ENCODE measurements around the gene PBX2. TPM values are rescaled to one million over a fixed set of nuclear protein-coding genes. Genes with fewer than 3 reads are reported as not detected.

Gene PBX2
- total RNA-seq (2014; rRNA removed; shearing (Covaris generic)): 25.4 and 27.6 TPM in 2 replicates
- 2.6 and 3.1 TPM in 2 replicates for polyA plus RNA-seq (2016; fragmentation: Nextera tagmentation; extraction: Ambion mirVana)

GRCh38 chr6:32190054-32190851 lies at the start of gene PBX2:
PBX2 (minus strand) TSS chr6:32190202; CDS start chr6:32189915, 287 bp downstream.
- peaks cover 5% of the 10 kb centered on the region; the same call in 1 of the 2 replicates for H3K36me3 ChIP-seq (ENCODE audit: low read depth)
- H3K27ac ChIP-seq: peak within 1 kb of the TSS; percentile 77
- H3K9me2 ChIP-seq (ENCODE audit: insufficient read depth): no peaks in the 10 kb centered on the region
- H2AFZ ChIP-seq: peak within 1 kb of the TSS; percentile 73
- peaks cover 25% of the 10 kb centered on the region for H3K4me1 ChIP-seq (ENCODE audit: insufficient read depth)
- peak within 1 kb of the TSS; percentile 96 for H3K4me3 ChIP-seq
- peaks cover 42% of the 10 kb centered on the region for H3K79me2 ChIP-seq (ENCODE audit: insufficient read depth)
- peak within 1 kb of the TSS; percentile 96 for H3K9ac ChIP-seq
- peaks cover 33% of the 10 kb centered on the region for H3F3A ChIP-seq (ENCODE audit: insufficient read depth)
- H3K27me3 ChIP-seq (replicated peaks; ENCODE audit: insufficient read depth): no peaks in the 10 kb centered on the region
- DNase-seq: peak; percentile 87
- no peaks in the 10 kb centered on the region for H4K20me1 ChIP-seq (ENCODE audit: insufficient read depth)
- H3K4me2 ChIP-seq (ENCODE audit: unreplicated experiment): peak within 1 kb of the TSS; percentile 94
- H3K9me3 ChIP-seq (ENCODE audit: low read depth): no peaks in the 10 kb centered on the region
- TF ChIP-seq EZH2phosphoT487 (IDR thresholded peaks at IDR 0.05; ENCODE audit: insufficient read depth, low read depth) (no peak), EZH2 (IDR thresholded peaks at IDR 0.05; ENCODE audit: insufficient read depth, poor library complexity, severe bottlenecking) (no peak)
- WGBS, 2 experiments (ENCODE audit: low coverage in 1 of 2, low lambda C conversion rate in 2 of 2, missing lambda C conversion rate in 2 of 2): 2% methylated on average over 11 to 23 of the region's 23 CpGs
- in situ Hi-C loops (cut with MboI): no loop called here

GRCh38 chr6:32239462-32239861 lies 49.5 kb upstream of the PBX2 start:
- H3K79me2 ChIP-seq (ENCODE audit: insufficient read depth): no peaks in the 10 kb centered on the region
- H3K4me1 ChIP-seq (ENCODE audit: insufficient read depth): peaks cover 3% of the 10 kb centered on the region; the same call in 1 of the 2 replicates
- H3K4me2 ChIP-seq (ENCODE audit: unreplicated experiment): no peak overlapping the region
- H3K9ac ChIP-seq: no peak overlapping the region
- in situ Hi-C loops (cut with MboI): loop anchor here (25.0 kb wide), 1 partner anchor 173 kb away; the partner anchor contains the start of gene BTNL2
- TF ChIP-seq EZH2 (IDR thresholded peaks at IDR 0.05; ENCODE audit: insufficient read depth, poor library complexity, severe bottlenecking) (no peak), EZH2phosphoT487 (IDR thresholded peaks at IDR 0.05; ENCODE audit: insufficient read depth, low read depth) (no peak)
- H3K9me3 ChIP-seq (ENCODE audit: low read depth): no peaks in the 10 kb centered on the region
- no peak overlapping the region for H3K27ac ChIP-seq
- no peak for DNase-seq
- H3F3A ChIP-seq (ENCODE audit: insufficient read depth): no peaks in the 10 kb centered on the region
- H2AFZ ChIP-seq: no peak overlapping the region
- H3K4me3 ChIP-seq: no peak overlapping the region
- no peaks in the 10 kb centered on the region for H4K20me1 ChIP-seq (ENCODE audit: insufficient read depth)
- H3K9me2 ChIP-seq (ENCODE audit: insufficient read depth): no peaks in the 10 kb centered on the region
- H3K27me3 ChIP-seq (replicated peaks; ENCODE audit: insufficient read depth): no peaks in the 10 kb centered on the region
- WGBS, 2 experiments (ENCODE audit: low coverage in 1 of 2, low lambda C conversion rate in 2 of 2, missing lambda C conversion rate in 2 of 2): 74 to 81% methylated on average over 2 of the region's 2 CpGs
- H3K36me3 ChIP-seq (ENCODE audit: low read depth): no peaks in the 10 kb centered on the region

- Histone ChIP-seq H3K4me2 (ENCODE audit: unreplicated experiment) (no peak overlapping the region), H3K9me3 (ENCODE audit: low read depth) (no peaks in the 10 kb centered on the region), H3K79me2 (ENCODE audit: insufficient read depth) (no peaks in the 10 kb centered on the region), H3F3A (ENCODE audit: insufficient read depth) (no peaks in the 10 kb centered on the region), H3K9ac (no peak overlapping the region), H2AFZ (no peak overlapping the region), H3K27me3 (replicated peaks; ENCODE audit: insufficient read depth) (no peaks in the 10 kb centered on the region), H3K4me1 (ENCODE audit: insufficient read depth) (no peaks in the 10 kb centered on the region), H3K36me3 (ENCODE audit: low read depth) (no peaks in the 10 kb centered on the region), H4K20me1 (ENCODE audit: insufficient read depth) (no peaks in the 10 kb centered on the region), H3K27ac (no peak overlapping the region), H3K4me3 (no peak overlapping the region), H3K9me2 (ENCODE audit: insufficient read depth) (no peaks in the 10 kb centered on the region)
- TF ChIP-seq EZH2 (IDR thresholded peaks at IDR 0.05; ENCODE audit: insufficient read depth, poor library complexity, severe bottlenecking) (no peak), EZH2phosphoT487 (IDR thresholded peaks at IDR 0.05; ENCODE audit: insufficient read depth, low read depth) (no peak)
- 29 to 32% methylated on average over 4 of the region's 4 CpGs for WGBS, 2 experiments (ENCODE audit: low coverage in 1 of 2, low lambda C conversion rate in 2 of 2, missing lambda C conversion rate in 2 of 2)
- DNase-seq: no peak
- in situ Hi-C loops (cut with MboI): loop anchor here (25.0 kb wide), 1 partner anchor 177 kb away; the partner anchor contains the start of gene BTNL2
Measured at GRCh38 chr6:32234934-32235333, 44.9 kb upstream of the PBX2 start.

GRCh38 chr6:32226434-32226833 lies 36.4 kb upstream of the PBX2 start:
- Histone ChIP-seq H3K36me3 (ENCODE audit: low read depth) (no peaks in the 10 kb centered on the region), H3K9me3 (ENCODE audit: low read depth) (no peaks in the 10 kb centered on the region), H3K27me3 (replicated peaks; ENCODE audit: insufficient read depth) (no peaks in the 10 kb centered on the region), H3K4me3 (no peak overlapping the region), H2AFZ (no peak overlapping the region), H4K20me1 (ENCODE audit: insufficient read depth) (no peaks in the 10 kb centered on the region), H3F3A (ENCODE audit: insufficient read depth) (no peaks in the 10 kb centered on the region), H3K4me2 (ENCODE audit: unreplicated experiment) (no peak overlapping the region), H3K27ac (no peak overlapping the region), H3K9ac (no peak overlapping the region), H3K79me2 (ENCODE audit: insufficient read depth) (no peaks in the 10 kb centered on the region), H3K4me1 (ENCODE audit: insufficient read depth) (no peaks in the 10 kb centered on the region), H3K9me2 (ENCODE audit: insufficient read depth) (no peaks in the 10 kb centered on the region)
- TF ChIP-seq EZH2 (IDR thresholded peaks at IDR 0.05; ENCODE audit: insufficient read depth, poor library complexity, severe bottlenecking): no peak
- no peak for TF ChIP-seq EZH2phosphoT487 (IDR thresholded peaks at IDR 0.05; ENCODE audit: insufficient read depth, low read depth)
- in situ Hi-C loops (cut with MboI): loop anchor here (25.0 kb wide), 1 partner anchor 186 kb away; the partner anchor contains the start of gene BTNL2
- DNase-seq: no peak
- WGBS, 2 experiments (ENCODE audit: low coverage in 1 of 2, low lambda C conversion rate in 2 of 2, missing lambda C conversion rate in 2 of 2): 77 to 82% methylated on average over 7 of the region's 7 CpGs
